Lower leg skin (tissue), 4 donors: ENCODE results near the gene LTV1. TPM values are rescaled to one million over a fixed set of nuclear protein-coding genes. Genes with fewer than 3 reads are reported as not detected.

Source experiments
- DNase-seq, 2 donors: peaks; one replicate each; pipeline ENCODE4 v3.0.0-alpha.2; 2019; ENCODE audit warnings: low spot score in 2 of 2
- H3K4me3 ChIP-seq: fragments of 200-600 bp; sonication (generic); 2 replicates; pipeline ENCODE4 v1.5.1; 2017; ENCODE audit warnings: mild to moderate bottlenecking, low read depth; ENCODE audit not compliant: poor library complexity, severe bottlenecking
- POLR2A ChIP-seq, 2 donors: fragments of 450-650 bp; IDR thresholded peaks; one replicate each; pipeline ENCODE4 v1.6.1; 2016 to 2017; ENCODE audit warnings: antibody characterized with exemption in 2 of 2, mild to moderate bottlenecking in 1 of 2, moderate library complexity in 1 of 2
- WGBS, 2 donors: methylation state at CpG; one replicate each; pipeline ENCODE4 v1.1.5; 2018; 5-methylcytosine and 5-hydroxymethylcytosine counted together
- intact Hi-C: fragments of 100-400 bp; cut with DNase I; formaldehyde crosslinking; loops from one replicate; pipeline ENCODE4 v1.15.0; 2023; ENCODE audit warnings: low total_unique reads
- total RNA-seq, 4 donors: library from RNA; depleted of rRNA; stranded (reverse); fragments of >200 nt; gene quantifications; one replicate each; pipeline ENCODE4 v1.1.0, GENCODE V29; 2016
- TF ChIP-seq, protein P1 (sequence below), 3 donors: fragments of 450-650 bp; IDR thresholded peaks; one replicate each; pipeline ENCODE4 v1.5.1; 2016; ENCODE audit warnings: antibody characterized with exemption in 3 of 3, mild to moderate bottlenecking in 3 of 3, moderate library complexity in 2 of 3

LTV1 gene
- total RNA-seq, 4 donors from 2014 or later: 9.5 to 19.0 (median 16.1) TPM

DNA sequence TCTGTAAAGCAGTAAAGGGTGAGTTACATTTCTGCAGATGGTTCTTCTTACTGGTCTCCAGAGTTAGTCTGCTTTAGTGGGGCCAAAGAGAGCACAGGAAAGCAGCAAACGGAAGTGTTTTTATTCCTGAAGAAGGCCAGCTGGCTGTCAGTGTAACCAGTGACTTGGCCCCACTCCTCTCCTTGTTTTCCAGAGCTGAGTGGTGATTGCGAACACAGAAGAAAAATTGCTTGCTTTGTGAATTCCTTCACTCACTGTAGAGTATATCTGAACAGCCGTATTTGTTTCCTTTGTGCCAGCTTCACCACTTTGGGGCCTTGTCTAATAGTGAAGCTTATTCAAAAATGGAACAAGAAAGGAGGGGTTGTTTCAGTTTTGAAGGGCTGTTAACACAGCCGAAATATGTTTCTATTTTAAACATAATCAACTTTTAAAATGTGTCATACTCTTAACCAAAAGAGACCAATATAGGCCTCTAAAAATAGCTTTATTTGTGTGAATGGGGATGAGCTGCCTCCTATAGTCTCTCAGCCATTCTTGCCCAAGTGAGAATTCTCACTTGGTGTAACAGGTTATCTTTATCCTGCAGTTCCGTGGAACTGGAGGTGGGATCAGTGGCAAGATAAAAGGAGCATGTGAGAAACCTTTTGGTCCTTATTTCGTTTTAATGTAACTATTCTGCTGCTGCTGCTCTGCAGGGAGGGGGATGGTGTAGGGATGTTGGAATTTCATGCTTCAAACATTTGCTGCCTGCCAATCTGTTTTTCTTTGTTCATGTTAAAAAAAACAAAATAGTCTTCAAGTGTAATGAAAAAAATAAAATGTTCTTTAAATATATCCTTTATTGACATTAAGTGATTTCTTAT lies 59.0 kb downstream of the LTV1 start:
- intact Hi-C loops: no loop called here
- H3K4me3 ChIP-seq: no peak overlapping the region
- no peak for TF ChIP-seq POLR2A (IDR thresholded peaks at IDR 0.05)
- TF ChIP-seq, protein P1, sequence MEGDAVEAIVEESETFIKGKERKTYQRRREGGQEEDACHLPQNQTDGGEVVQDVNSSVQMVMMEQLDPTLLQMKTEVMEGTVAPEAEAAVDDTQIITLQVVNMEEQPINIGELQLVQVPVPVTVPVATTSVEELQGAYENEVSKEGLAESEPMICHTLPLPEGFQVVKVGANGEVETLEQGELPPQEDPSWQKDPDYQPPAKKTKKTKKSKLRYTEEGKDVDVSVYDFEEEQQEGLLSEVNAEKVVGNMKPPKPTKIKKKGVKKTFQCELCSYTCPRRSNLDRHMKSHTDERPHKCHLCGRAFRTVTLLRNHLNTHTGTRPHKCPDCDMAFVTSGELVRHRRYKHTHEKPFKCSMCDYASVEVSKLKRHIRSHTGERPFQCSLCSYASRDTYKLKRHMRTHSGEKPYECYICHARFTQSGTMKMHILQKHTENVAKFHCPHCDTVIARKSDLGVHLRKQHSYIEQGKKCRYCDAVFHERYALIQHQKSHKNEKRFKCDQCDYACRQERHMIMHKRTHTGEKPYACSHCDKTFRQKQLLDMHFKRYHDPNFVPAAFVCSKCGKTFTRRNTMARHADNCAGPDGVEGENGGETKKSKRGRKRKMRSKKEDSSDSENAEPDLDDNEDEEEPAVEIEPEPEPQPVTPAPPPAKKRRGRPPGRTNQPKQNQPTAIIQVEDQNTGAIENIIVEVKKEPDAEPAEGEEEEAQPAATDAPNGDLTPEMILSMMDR (IDR thresholded peaks at IDR 0.05): no peak
- DNase-seq: peak in 1 of 2 donors; percentile 29
- WGBS, 2 donors: 44 to 62% methylated on average over 6 of the region's 6 CpGs

DNA sequence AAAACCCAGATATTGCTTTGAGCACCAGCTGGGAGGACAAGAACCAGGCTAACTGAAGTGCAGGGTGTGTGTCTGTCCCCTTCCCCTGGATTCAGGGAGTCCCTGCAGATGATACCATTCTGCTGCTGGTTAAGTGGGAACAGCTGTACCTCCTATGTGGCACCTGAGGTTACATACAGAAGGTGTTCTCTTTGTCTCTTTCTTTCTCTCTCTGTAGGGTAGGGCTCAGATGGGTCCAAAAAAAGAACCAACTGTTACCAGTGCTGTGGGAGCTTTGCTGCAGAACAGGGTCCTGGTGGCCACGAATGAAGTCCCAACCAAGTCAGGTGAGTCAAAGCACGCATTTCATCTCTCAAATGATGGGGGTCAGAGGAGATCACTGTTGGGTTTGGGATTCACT lies 59.7 kb downstream of the LTV1 start:
- WGBS, 2 donors: 81 to 88% methylated on average over 2 of the region's 2 CpGs
- no peak for TF ChIP-seq POLR2A (IDR thresholded peaks at IDR 0.05)
- TF ChIP-seq, protein P1 (IDR thresholded peaks at IDR 0.05): no peak
- intact Hi-C loops: no loop called here
- DNase-seq: no peak
- no peak overlapping the region for H3K4me3 ChIP-seq

DNA sequence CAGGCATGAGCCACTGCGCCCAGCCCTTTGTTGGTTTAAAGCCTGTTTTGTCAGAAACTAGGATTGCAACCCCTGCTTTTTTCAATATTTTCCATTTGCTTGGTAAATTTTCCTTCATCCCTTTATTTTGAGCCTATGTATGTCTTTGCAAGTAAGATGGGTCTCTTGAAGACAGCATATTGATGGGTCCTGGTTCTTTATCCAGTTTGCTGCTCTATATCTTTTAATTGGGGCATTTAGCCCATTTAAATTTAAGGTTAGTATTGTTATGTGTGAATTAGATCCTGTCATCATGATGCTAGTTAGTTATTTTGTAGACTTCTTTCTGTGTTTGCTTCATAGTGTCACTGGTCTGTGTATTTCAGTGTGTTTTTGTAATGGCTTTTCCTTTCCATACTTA lies 67.9 kb downstream of the LTV1 start:
- intact Hi-C loops: no loop called here
- DNase-seq: no peak
- no peak for TF ChIP-seq POLR2A (IDR thresholded peaks at IDR 0.05)
- TF ChIP-seq, protein P1 (IDR thresholded peaks at IDR 0.05): no peak
- WGBS, 2 donors: 100% methylated on average over 1 of the region's 1 CpG
- no peak overlapping the region for H3K4me3 ChIP-seq

DNA sequence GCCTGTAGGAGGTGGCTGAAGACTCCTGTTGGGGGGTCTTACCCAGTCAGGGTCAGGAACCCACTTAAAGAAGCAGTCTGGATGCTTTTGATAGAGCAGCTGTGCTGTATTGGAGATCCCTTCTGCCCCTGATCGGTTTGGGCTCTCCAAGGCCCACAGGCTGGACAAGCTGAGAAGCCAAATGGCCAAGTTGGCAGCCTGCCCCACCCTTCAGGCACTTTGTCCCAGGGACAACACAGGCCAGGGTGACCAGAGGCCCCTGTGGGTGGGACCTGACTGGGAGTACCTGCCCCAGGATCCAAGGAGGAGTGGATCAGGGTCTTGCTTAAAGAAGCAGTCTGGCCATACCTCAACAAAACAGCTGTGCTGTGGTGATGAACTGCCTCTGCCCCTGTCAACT lies 69.5 kb downstream of the LTV1 start:
- no peak for DNase-seq
- no peak for TF ChIP-seq POLR2A (IDR thresholded peaks at IDR 0.05)
- TF ChIP-seq, protein P1 (IDR thresholded peaks at IDR 0.05): no peak
- intact Hi-C loops: no loop called here
- H3K4me3 ChIP-seq: no peak overlapping the region
- WGBS, 2 donors: 78 to 100% methylated on average over 1 of the region's 1 CpG

Other genes starting within 250 kb of the LTV1 start
- 10 to 100 TPM in 3 of 4 donors, 1 to 10 TPM in 1; 9.4 to 24.5 (median 15.2) TPM for gene PHACTR2, start 165.4 kb upstream of the LTV1 start, total RNA-seq
- not detected for gene ZC2HC1B, start 21.1 kb downstream of the LTV1 start, total RNA-seq
- 10 to 100 TPM; 21.7 to 39.2 (median 27.8) TPM for gene PLAGL1, start 164.9 kb downstream of the LTV1 start, total RNA-seq